ENCODE measurements around the gene SLC25A40.
"Not testable (repeated sequence)": the region's sequence is repeated elsewhere in the genome, so short reads cannot be mapped to it uniquely, and the experiment has no call there.

DNA sequence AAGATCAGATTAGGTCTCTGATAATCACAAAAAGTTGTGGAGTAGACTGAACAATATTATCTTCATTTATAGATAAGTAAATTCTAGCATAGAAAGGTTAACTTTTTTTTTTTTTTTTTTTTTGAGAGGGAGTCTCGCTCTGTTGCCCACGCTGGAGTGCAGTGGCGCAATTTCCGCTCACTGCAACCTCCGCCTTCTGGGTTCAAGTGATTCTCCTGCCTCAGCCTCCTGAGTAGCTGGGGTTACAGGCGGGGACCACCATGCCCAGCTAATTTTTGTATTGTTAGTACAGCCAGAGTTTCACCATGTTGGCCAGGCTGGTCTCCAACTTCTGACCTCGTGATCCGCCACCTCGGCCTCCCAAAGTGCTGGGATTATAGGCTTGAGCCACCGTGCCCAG lies 2.8 kb downstream of the SLC25A40 start:
- TF ChIP-seq EZH2 (IDR thresholded peaks at IDR 0.05); POLR2AphosphoS5 (IDR thresholded peaks at IDR 0.05; ENCODE audit: borderline replicate concordance, low read depth, low read length): not testable (repeated sequence)
